ENCODE measurements around the gene KDM4C. TPM values are rescaled to one million over a fixed set of nuclear protein-coding genes. Genes with fewer than 3 reads are reported as not detected.

The KDM4C gene
- total and polyA plus RNA-seq, 2 of the 4 experiments (the other 2 are of a cell fraction): 11.8 to 23.8 TPM

- no TSS peak for BruUV-seq (replicated peaks)
- ChIA-PET CTCF (interaction anchor here (0.6 kb wide), 1 partner anchor 435 kb away, joined by 3 read pairs; no protein-coding TSS in a partner anchor), POLR2A (ENCODE audit: unreplicated experiment) (no interaction called here)
- no peak overlapping the region for H3K27ac ChIP-seq (ENCODE audit: insufficient read depth, low read length)
- H3K9me1 ChIP-seq (ENCODE audit: insufficient read depth, low read length): peaks cover 3% of the 10 kb centered on the region
- no peak overlapping the region for H2AK9ac ChIP-seq (replicated peaks; ENCODE audit: low read depth, low read length, poor library complexity)
- no peak overlapping the region; the same call in 2 of the 3 replicates for H2BK15ac ChIP-seq (ENCODE audit: low read depth, low read length)
- H4K8ac ChIP-seq (ENCODE audit: low read depth in 2 of 2, low read length in 2 of 2): no peak overlapping the region
- no peak overlapping the region for H2BK20ac ChIP-seq (ENCODE audit: low read depth, low read length)
- H3K79me1 ChIP-seq (ENCODE audit: low read depth in 1 of 2, low read length in 2 of 2): peaks cover 0 to 6% of the 10 kb centered on the region in 2 experiments; a peak in 2 of 4 replicates
- peaks cover 4% of the 10 kb centered on the region; the same call in 1 of the 2 replicates for H4K20me1 ChIP-seq (ENCODE audit: insufficient read depth, low read length)
- H2AK5ac ChIP-seq (ENCODE audit: low read depth, low read length): peak overlapping the region; percentile 63; the same call in 1 of the 2 replicates
- no peak for ATAC-seq (ENCODE audit: low read depth)
- TF ChIP-seq RCOR1 (IDR thresholded peaks at IDR 0.05; ENCODE audit: insufficient replicate concordance, low read length): no peak
- TF ChIP-seq CEBPB (IDR thresholded peaks at IDR 0.05; ENCODE audit: low read depth, low read length): no peak
- TF ChIP-seq RAD21 (IDR thresholded peaks at IDR 0.05; ENCODE audit: low read length): no peak
- TF ChIP-seq USF2 (IDR thresholded peaks at IDR 0.05; ENCODE audit: low read depth, low read length): no peak
- TF ChIP-seq NFE2L2 (IDR thresholded peaks at IDR 0.05; ENCODE audit: low read depth, low read length): no peak
- no peak for TF ChIP-seq ELK1 (IDR thresholded peaks at IDR 0.05; ENCODE audit: borderline replicate concordance, low read depth, low read length)
- TF ChIP-seq CHD1 (IDR thresholded peaks at IDR 0.05; ENCODE audit: low read depth, low read length): no peak
- intact Hi-C loops (cut with micrococcal nuclease): no loop called here
- 0 out of 2 replicates have a peak overlapping the region, but pooled peaks have one; percentile 9 for H3K18ac ChIP-seq (ENCODE audit: low read depth, low read length)
- 0 out of 2 replicates have a peak overlapping the region, but pooled peaks have one; percentile 12 for H3K4ac ChIP-seq (ENCODE audit: low read depth, low read length)
- dilution Hi-C loops (cut with HindIII; ENCODE audit: low sequenced_read_pairs, unreplicated experiment): no loop called here
- peak overlapping the region; percentile 35 for H2BK5ac ChIP-seq (ENCODE audit: low read depth, low read length, poor library complexity, severe bottlenecking)
- DNase-seq: no peak
- H3K9ac ChIP-seq (ENCODE audit: low read depth, low read length): no peak overlapping the region
- H3K4me3 ChIP-seq (ENCODE audit: insufficient read depth, low read depth, low read length): no peak overlapping the region
- H3K4me1 ChIP-seq (ENCODE audit: control insufficient read depth, insufficient read depth, low read length): peaks cover 8% of the 10 kb centered on the region
- no peak overlapping the region for H3K14ac ChIP-seq (replicated peaks; ENCODE audit: low read depth, low read length)
- no peaks in the 10 kb centered on the region for H3K27me3 ChIP-seq (ENCODE audit: control insufficient read depth, insufficient read depth, low read length)
- no peak overlapping the region for H3K4me2 ChIP-seq (ENCODE audit: low read depth, low read length)
- in situ Hi-C loops (cut with MboI; ENCODE audit: low sequenced_read_pairs): no loop called here
- H2BK120ac ChIP-seq (ENCODE audit: low read depth, low read length): no peak overlapping the region
- no peaks in the 10 kb centered on the region for H3K9me3 ChIP-seq (ENCODE audit: control insufficient read depth, insufficient read depth, low read length)
- peak overlapping the region; percentile 11; the same call in 1 of the 2 replicates for H4K91ac ChIP-seq (ENCODE audit: insufficient read depth, low read depth, low read length)
- no peak overlapping the region for H3K56ac ChIP-seq (ENCODE audit: extremely low read depth, insufficient read depth, low read length)
- H3K36me3 ChIP-seq (ENCODE audit: control insufficient read depth, insufficient read depth, low read length): no peaks in the 10 kb centered on the region
- no peak overlapping the region for H4K5ac ChIP-seq (ENCODE audit: low read depth, low read length)
- no CpG with 5 or more reads among the region's 4 CpGs for WGBS, 2 experiments (ENCODE audit: extremely low coverage in 2 of 2, insufficient read length in 1 of 2)
- peak overlapping the region; percentile 27 for H2AFZ ChIP-seq (replicated peaks; ENCODE audit: low read length, poor library complexity)
- H3K23ac ChIP-seq (ENCODE audit: low read depth, low read length): no peak overlapping the region
Observed at GRCh38 chr9:6941501-6941900, 183.7 kb downstream of the KDM4C start.
